ENCODE measurements around the gene FAM50B.

DNA sequence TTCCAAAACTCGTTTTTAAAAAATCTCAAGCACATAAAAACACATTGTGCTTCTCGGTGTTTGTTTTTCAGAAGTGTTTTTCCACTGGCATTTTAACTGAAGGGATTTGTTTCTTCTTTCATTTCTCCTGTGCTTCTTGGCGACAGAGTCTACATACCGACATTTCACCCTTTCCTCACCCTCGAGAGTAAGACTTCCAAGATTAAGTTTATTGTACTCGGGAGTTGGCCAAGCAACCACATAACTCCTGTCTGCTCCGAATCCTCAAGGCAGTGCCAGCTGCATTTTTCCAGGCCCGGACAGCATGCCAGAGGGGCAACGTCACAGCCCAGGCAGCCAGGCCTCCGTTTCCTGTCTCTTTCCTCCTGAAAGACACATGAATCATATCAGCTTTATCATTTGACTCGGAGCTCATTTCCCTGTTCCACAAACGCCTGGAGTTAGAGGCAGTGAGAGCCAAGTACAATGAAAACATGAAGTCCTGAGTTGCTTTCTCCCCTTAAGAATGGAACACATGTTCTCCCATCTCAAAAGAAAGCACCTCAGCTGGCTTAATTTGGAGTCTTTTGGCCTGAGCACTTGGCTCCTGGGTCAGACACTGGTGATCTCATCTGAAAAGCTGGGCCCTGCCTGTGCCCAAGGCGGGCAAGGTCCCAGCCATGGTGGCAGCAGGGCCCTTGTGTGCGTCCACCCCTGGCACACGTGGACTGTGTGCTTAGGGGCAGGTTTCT is 23.2 kb upstream of the FAM50B start:
- TF ChIP-seq, protein P1, sequence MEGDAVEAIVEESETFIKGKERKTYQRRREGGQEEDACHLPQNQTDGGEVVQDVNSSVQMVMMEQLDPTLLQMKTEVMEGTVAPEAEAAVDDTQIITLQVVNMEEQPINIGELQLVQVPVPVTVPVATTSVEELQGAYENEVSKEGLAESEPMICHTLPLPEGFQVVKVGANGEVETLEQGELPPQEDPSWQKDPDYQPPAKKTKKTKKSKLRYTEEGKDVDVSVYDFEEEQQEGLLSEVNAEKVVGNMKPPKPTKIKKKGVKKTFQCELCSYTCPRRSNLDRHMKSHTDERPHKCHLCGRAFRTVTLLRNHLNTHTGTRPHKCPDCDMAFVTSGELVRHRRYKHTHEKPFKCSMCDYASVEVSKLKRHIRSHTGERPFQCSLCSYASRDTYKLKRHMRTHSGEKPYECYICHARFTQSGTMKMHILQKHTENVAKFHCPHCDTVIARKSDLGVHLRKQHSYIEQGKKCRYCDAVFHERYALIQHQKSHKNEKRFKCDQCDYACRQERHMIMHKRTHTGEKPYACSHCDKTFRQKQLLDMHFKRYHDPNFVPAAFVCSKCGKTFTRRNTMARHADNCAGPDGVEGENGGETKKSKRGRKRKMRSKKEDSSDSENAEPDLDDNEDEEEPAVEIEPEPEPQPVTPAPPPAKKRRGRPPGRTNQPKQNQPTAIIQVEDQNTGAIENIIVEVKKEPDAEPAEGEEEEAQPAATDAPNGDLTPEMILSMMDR (conservative IDR thresholded peaks at IDR 0.05 in 1 of 2, IDR thresholded peaks at IDR 0.05 in 1 of 2; ENCODE audit: extremely low read depth in 1 of 2, insufficient read depth in 1 of 2, low read depth in 1 of 2, low read length in 2 of 2): no peak
- TF ChIP-seq EZH2 (IDR thresholded peaks at IDR 0.05; ENCODE audit: borderline replicate concordance, low read length): no peak

Data from mammary epithelial cell (primary cell).